Measurements from ENCODE around the gene TNNI2. TPM values are rescaled to one million over a fixed set of nuclear protein-coding genes. Genes with fewer than 3 reads are reported as not detected.

The TNNI2 gene
- total RNA-seq, 1 donor from 2014 or later = 6.9 TPM

- Histone ChIP-seq H3K4me1 (peaks cover 32% of the 10 kb centered on the region), H3K27ac (no peak overlapping the region), H3K36me3 (no peaks in the 10 kb centered on the region), H3K27me3 (no peaks in the 10 kb centered on the region), H3K9me3 (no peaks in the 10 kb centered on the region), H3K4me3 (no peak overlapping the region)
- intact Hi-C loops (cut with DNase I) = no loop called here
- ATAC-seq (no peak), DNase-seq (no peak)
- TF ChIP-seq, protein P1, sequence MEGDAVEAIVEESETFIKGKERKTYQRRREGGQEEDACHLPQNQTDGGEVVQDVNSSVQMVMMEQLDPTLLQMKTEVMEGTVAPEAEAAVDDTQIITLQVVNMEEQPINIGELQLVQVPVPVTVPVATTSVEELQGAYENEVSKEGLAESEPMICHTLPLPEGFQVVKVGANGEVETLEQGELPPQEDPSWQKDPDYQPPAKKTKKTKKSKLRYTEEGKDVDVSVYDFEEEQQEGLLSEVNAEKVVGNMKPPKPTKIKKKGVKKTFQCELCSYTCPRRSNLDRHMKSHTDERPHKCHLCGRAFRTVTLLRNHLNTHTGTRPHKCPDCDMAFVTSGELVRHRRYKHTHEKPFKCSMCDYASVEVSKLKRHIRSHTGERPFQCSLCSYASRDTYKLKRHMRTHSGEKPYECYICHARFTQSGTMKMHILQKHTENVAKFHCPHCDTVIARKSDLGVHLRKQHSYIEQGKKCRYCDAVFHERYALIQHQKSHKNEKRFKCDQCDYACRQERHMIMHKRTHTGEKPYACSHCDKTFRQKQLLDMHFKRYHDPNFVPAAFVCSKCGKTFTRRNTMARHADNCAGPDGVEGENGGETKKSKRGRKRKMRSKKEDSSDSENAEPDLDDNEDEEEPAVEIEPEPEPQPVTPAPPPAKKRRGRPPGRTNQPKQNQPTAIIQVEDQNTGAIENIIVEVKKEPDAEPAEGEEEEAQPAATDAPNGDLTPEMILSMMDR (IDR thresholded peaks at IDR 0.05) = no peak
These were observed 2.8 kb downstream of the TNNI2 start for GRCh38 chr11:1841511-1842148.

DNA sequence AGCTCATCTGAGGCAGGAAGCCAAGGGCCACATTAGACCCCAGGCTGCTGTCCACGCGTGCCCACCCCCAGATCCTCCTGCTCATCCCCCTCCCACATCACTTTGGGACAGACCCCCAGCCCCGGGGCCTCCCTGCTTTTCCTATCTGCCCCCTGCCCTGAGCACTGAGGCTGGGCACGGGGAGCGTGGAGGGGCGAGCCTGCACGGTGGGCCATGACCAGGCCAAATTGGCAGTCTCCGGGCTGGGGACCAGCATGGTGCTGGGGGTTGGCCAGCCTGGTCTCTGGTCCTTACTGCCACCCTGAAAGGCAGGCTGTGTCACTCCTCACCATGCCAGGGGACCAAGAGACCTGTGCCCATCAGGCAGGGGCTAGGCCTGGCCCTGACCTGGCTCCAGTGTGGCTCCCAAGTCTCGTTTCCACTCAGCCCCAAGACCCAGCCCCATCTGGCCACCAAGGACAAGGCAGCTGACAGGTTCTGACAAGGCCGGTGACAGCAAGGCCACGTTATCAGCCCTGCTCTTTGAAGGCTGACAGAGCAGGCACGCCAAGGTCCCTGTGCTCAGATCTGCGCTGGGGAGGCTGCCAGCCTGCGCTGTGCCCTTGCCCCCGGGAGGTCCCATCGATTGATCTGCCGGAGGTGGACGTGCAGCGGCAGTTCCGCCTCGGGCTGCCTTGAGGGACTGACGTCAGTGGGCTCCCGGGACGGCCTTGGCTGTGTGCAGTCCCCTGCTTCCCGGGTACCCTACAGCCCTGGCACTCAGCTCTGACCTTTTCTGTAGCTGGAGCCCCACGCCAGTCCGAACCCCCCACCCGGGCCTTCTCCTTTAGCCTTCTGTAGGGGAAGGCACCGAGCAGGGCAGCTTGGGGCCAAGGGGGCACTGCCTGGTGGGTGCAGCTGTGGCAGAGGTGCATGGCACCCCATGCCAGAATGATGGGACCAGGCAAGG, 3.6 kb downstream of the TNNI2 start:
- no peak for ATAC-seq
- Histone ChIP-seq H3K36me3 (no peaks in the 10 kb centered on the region), H3K9me3 (no peaks in the 10 kb centered on the region), H3K4me3 (no peak overlapping the region), H3K27ac (no peak overlapping the region), H3K4me1 (peaks cover 32% of the 10 kb centered on the region), H3K27me3 (no peaks in the 10 kb centered on the region)
- TF ChIP-seq, protein P1 (IDR thresholded peaks at IDR 0.05) = no peak
- intact Hi-C loops (cut with DNase I) = no loop called here
- no peak for DNase-seq

DNA sequence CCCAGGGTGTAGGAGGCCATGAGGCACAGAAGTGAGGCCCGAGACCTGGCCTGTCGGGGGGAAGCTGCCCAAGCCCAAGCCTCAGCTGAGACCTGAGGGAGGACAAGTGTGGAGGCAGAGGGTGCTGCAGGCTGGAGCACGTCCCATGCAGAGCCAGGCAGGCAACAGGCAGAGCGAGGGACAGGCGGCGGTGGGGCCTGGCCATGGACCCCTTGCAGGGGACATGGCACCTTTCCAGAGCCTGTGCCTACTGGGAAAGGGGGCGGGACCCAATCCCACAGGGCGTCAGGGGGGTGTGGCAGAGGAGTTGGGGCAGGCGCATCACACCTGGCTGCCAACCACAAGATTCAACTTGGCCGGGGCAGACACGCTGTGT, 4.3 kb downstream of the TNNI2 start:
- no peaks in the 10 kb centered on the region for H3K36me3 ChIP-seq
- intact Hi-C loops (cut with DNase I) = no loop called here
- no peaks in the 10 kb centered on the region for H3K9me3 ChIP-seq
- no peak overlapping the region for H3K4me3 ChIP-seq
- no peak overlapping the region for H3K27ac ChIP-seq
- peaks cover 28% of the 10 kb centered on the region for H3K4me1 ChIP-seq
- no peak for ATAC-seq
- TF ChIP-seq, protein P1 (IDR thresholded peaks at IDR 0.05) = no peak
- no peaks in the 10 kb centered on the region for H3K27me3 ChIP-seq
- DNase-seq = no peak

DNA sequence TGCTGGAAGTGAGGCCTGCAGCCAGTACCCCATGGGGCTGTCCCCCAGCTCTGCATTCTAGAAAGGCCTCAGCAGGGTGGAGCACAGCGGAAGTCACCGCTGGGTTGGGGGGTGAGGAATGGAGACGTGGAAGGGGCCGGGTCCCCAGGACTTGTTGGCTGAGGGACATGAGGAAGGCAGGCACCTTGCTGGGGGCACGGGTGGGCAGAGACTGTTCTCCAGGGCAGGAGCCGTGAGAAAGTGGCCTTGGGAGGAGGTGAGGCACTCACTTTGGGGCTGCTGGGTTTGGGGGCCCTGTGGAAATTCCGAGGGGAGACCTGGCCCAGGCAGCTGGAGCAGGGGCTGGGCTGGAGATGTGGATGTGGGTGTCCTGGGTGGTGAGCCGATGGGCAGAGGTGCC, 5.0 kb downstream of the TNNI2 start:
- ATAC-seq (no peak), DNase-seq (no peak)
- peak overlapping the region; percentile 74 for H3K27ac ChIP-seq
- peaks cover 25% of the 10 kb centered on the region for H3K4me1 ChIP-seq
- no peaks in the 10 kb centered on the region for H3K27me3 ChIP-seq
- no peak overlapping the region for H3K4me3 ChIP-seq
- TF ChIP-seq, protein P1 (IDR thresholded peaks at IDR 0.05) = no peak
- intact Hi-C loops (cut with DNase I) = no loop called here
- no peaks in the 10 kb centered on the region for H3K9me3 ChIP-seq
- no peaks in the 10 kb centered on the region for H3K36me3 ChIP-seq

DNA sequence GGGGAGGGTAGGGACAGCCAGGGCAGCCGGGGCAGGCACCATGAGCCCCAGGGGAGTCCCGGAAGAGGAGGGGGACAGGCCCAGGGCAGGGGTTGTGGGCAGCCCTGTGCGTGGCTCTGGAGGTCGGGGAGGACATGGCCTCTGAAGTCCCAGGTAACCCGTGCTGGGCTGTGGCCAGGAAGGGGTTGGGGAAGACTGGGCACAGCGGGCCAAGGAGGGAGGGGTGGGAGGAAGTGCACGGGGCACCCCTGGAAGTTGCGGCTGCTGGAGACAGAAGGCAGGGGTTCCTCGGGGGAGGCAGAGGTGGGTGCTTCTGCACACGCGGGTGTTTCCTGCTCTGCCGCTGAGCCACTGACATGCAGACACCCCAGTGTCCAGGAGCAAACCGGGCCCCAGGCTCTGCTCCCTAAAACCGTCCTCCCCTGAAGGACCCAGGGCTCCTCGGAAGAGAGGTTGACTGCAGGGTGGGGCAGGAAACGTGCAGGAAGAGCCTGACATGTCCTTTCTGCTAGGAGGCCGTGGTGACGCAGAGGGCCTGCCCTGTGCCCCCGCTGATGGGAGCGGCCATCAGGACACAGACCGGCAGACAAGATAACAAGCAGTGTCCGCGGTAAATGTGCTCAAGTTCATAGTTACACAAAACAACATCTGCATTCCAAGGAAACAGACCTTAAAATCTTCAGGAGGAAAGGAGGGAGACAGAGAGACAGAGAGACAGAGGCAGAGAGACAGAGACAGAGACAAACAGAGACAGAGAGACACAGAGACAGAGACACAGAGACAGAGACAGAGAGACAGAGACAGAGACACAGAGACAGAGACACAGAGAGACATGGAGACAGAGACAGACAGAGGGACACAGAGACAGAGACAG, 5.7 kb downstream of the TNNI2 start:
- intact Hi-C loops (cut with DNase I) = no loop called here
- H3K4me3 ChIP-seq = no peak overlapping the region
- peak overlapping the region; percentile 74 for H3K27ac ChIP-seq
- H3K27me3 ChIP-seq = no peaks in the 10 kb centered on the region
- peak; percentile 71 for ATAC-seq
- H3K4me1 ChIP-seq = peaks cover 21% of the 10 kb centered on the region
- H3K9me3 ChIP-seq = no peaks in the 10 kb centered on the region
- H3K36me3 ChIP-seq = no peaks in the 10 kb centered on the region
- TF ChIP-seq, protein P1 (IDR thresholded peaks at IDR 0.05) = no peak
- DNase-seq = peak; percentile 84
